ENCODE results near the gene ABTB1.
"Not testable (repeated sequence)": the region's sequence is repeated elsewhere in the genome, so short reads cannot be mapped to it uniquely, and the experiment has no call there.

Gene ABTB1

GRCh38 chr3:127678611-127679533 lies 6.1 kb downstream of the ABTB1 start:
- H3K4me1 ChIP-seq (ENCODE audit: insufficient read depth, low read length) = no peaks in the 10 kb centered on the region
- H3K36me3 ChIP-seq (ENCODE audit: insufficient read depth, low read length) = no peaks in the 10 kb centered on the region
- H3K9me3 ChIP-seq (ENCODE audit: low read length) = no peaks in the 10 kb centered on the region
- H2AFZ ChIP-seq (ENCODE audit: low read depth, low read length) = no peak overlapping the region
- no peaks in the 10 kb centered on the region for H3K27me3 ChIP-seq (ENCODE audit: insufficient read depth, low read length)
- no peak overlapping the region for H3K4me3 ChIP-seq (ENCODE audit: low read length)

GRCh38 chr3:127679534-127680145 lies 6.9 kb downstream of the ABTB1 start:
- H3K4me3 ChIP-seq (ENCODE audit: low read length) = no peak overlapping the region

GRCh38 chr3:127680146-127680661 lies 7.5 kb downstream of the ABTB1 start:
- H3K4me3 ChIP-seq (ENCODE audit: low read length) = no peak overlapping the region
- H3K27me3 ChIP-seq (ENCODE audit: insufficient read depth, low read length) = no peaks in the 10 kb centered on the region
- no peaks in the 10 kb centered on the region for H3K4me1 ChIP-seq (ENCODE audit: insufficient read depth, low read length)
- H2AFZ ChIP-seq (ENCODE audit: low read depth, low read length) = no peak overlapping the region
- no peaks in the 10 kb centered on the region for H3K36me3 ChIP-seq (ENCODE audit: insufficient read depth, low read length)
- no peaks in the 10 kb centered on the region for H3K9me3 ChIP-seq (ENCODE audit: low read length)

More at GRCh38 chr3:127679534-127680145, 6.9 kb downstream of the ABTB1 start:
- H3K27me3 ChIP-seq (ENCODE audit: insufficient read depth, low read length) = no peaks in the 10 kb centered on the region
- H2AFZ ChIP-seq (ENCODE audit: low read depth, low read length) = no peak overlapping the region
- no peaks in the 10 kb centered on the region for H3K36me3 ChIP-seq (ENCODE audit: insufficient read depth, low read length)
- no peaks in the 10 kb centered on the region for H3K9me3 ChIP-seq (ENCODE audit: low read length)
- no peaks in the 10 kb centered on the region for H3K4me1 ChIP-seq (ENCODE audit: insufficient read depth, low read length)

GRCh38 chr3:127680798-127681221 lies 8.1 kb downstream of the ABTB1 start:
- Histone ChIP-seq H3K36me3 (ENCODE audit: insufficient read depth, low read length) (no peaks in the 10 kb centered on the region), H2AFZ (ENCODE audit: low read depth, low read length) (no peak overlapping the region), H3K27me3 (ENCODE audit: insufficient read depth, low read length) (no peaks in the 10 kb centered on the region), H3K9me3 (ENCODE audit: low read length) (no peaks in the 10 kb centered on the region), H3K4me3 (ENCODE audit: low read length) (no peak overlapping the region), H3K4me1 (ENCODE audit: insufficient read depth, low read length) (no peaks in the 10 kb centered on the region)

GRCh38 chr3:127682175-127682554 lies 9.4 kb downstream of the ABTB1 start:
- not testable (repeated sequence) for H3K4me3 ChIP-seq (ENCODE audit: low read length); H3K4me1 ChIP-seq (ENCODE audit: insufficient read depth, low read length); H2AFZ ChIP-seq (ENCODE audit: low read depth, low read length); H3K27me3 ChIP-seq (ENCODE audit: insufficient read depth, low read length); H3K36me3 ChIP-seq (ENCODE audit: insufficient read depth, low read length); H3K9me3 ChIP-seq (ENCODE audit: low read length)

- H3K4me1 ChIP-seq (ENCODE audit: insufficient read depth, low read length) = no peaks in the 10 kb centered on the region
- no peaks in the 10 kb centered on the region for H3K27me3 ChIP-seq (ENCODE audit: insufficient read depth, low read length)
- H3K36me3 ChIP-seq (ENCODE audit: insufficient read depth, low read length) = no peaks in the 10 kb centered on the region
These were observed 9.8 kb downstream of the ABTB1 start for GRCh38 chr3:127682561-127682960.

GRCh38 chr3:127684871-127685707 lies 12.3 kb downstream of the ABTB1 start:
- H3K4me1 ChIP-seq (ENCODE audit: insufficient read depth, low read length) = peaks cover 3% of the 10 kb centered on the region
- no peaks in the 10 kb centered on the region for H3K9me3 ChIP-seq (ENCODE audit: low read length)
- no peaks in the 10 kb centered on the region for H3K36me3 ChIP-seq (ENCODE audit: insufficient read depth, low read length)
- no peak overlapping the region for H3K4me3 ChIP-seq (ENCODE audit: low read length)
- peaks cover 3% of the 10 kb centered on the region for H3K27me3 ChIP-seq (ENCODE audit: insufficient read depth, low read length)
- H2AFZ ChIP-seq (ENCODE audit: low read depth, low read length) = no peak overlapping the region

More at GRCh38 chr3:127682561-127682960, 9.8 kb downstream of the ABTB1 start:
- Histone ChIP-seq H3K9me3 (ENCODE audit: low read length) (no peaks in the 10 kb centered on the region), H2AFZ (ENCODE audit: low read depth, low read length) (no peak overlapping the region), H3K4me3 (ENCODE audit: low read length) (no peak overlapping the region)

- Histone ChIP-seq H2AFZ (ENCODE audit: low read depth, low read length) (no peak overlapping the region), H3K9me3 (ENCODE audit: low read length) (no peaks in the 10 kb centered on the region), H3K27me3 (ENCODE audit: insufficient read depth, low read length) (peaks cover 5% of the 10 kb centered on the region), H3K36me3 (ENCODE audit: insufficient read depth, low read length) (no peaks in the 10 kb centered on the region), H3K4me1 (ENCODE audit: insufficient read depth, low read length) (peaks cover 8% of the 10 kb centered on the region), H3K4me3 (ENCODE audit: low read length) (no peak overlapping the region)
These were observed 13.2 kb downstream of the ABTB1 start for GRCh38 chr3:127685708-127686511.

GRCh38 chr3:127686512-127686894 lies 13.8 kb downstream of the ABTB1 start:
- Histone ChIP-seq H3K4me1 (ENCODE audit: insufficient read depth, low read length) (peaks cover 8% of the 10 kb centered on the region), H3K4me3 (ENCODE audit: low read length) (no peak overlapping the region), H3K9me3 (ENCODE audit: low read length) (no peaks in the 10 kb centered on the region), H2AFZ (ENCODE audit: low read depth, low read length) (no peak overlapping the region), H3K36me3 (ENCODE audit: insufficient read depth, low read length) (no peaks in the 10 kb centered on the region), H3K27me3 (ENCODE audit: insufficient read depth, low read length) (peaks cover 5% of the 10 kb centered on the region)

GRCh38 chr3:127687228-127687737 lies 14.5 kb downstream of the ABTB1 start:
- Histone ChIP-seq H3K27me3 (ENCODE audit: insufficient read depth, low read length) (peaks cover 5% of the 10 kb centered on the region), H3K9me3 (ENCODE audit: low read length) (no peaks in the 10 kb centered on the region), H2AFZ (ENCODE audit: low read depth, low read length) (no peak overlapping the region), H3K4me3 (ENCODE audit: low read length) (no peak overlapping the region), H3K4me1 (ENCODE audit: insufficient read depth, low read length) (peaks cover 8% of the 10 kb centered on the region), H3K36me3 (ENCODE audit: insufficient read depth, low read length) (no peaks in the 10 kb centered on the region)

GRCh38 chr3:127688022-127688415 lies 15.3 kb downstream of the ABTB1 start:
- peaks cover 5% of the 10 kb centered on the region for H3K27me3 ChIP-seq (ENCODE audit: insufficient read depth, low read length)
- no peaks in the 10 kb centered on the region for H3K9me3 ChIP-seq (ENCODE audit: low read length)
- no peaks in the 10 kb centered on the region for H3K36me3 ChIP-seq (ENCODE audit: insufficient read depth, low read length)
- peaks cover 8% of the 10 kb centered on the region for H3K4me1 ChIP-seq (ENCODE audit: insufficient read depth, low read length)
- H3K4me3 ChIP-seq (ENCODE audit: low read length) = no peak overlapping the region
- no peak overlapping the region for H2AFZ ChIP-seq (ENCODE audit: low read depth, low read length)

Data from neuron (in vitro differentiated cells).